ENCODE results near the gene DCTD.

Gene DCTD

DNA sequence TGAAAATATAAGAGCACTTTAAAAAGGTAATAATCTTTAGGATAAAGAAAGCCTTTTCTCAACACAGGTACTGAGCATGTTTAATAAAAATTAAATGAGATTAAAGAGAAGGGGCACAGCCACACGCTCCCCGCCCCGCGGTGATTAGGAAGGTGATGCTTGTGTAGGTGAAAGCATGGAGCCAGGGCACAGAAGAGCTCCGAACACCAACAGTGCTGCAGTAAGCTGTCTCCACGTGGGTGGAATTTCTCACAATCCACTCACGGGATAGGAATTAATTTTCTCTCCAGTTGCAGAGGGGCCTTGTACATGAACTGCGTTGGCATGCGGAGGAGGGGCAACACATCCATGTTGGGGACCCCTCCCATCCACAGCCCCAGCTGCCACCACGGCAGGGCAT, 27.0 kb downstream of the DCTD start:
- no peak for DNase-seq

DNA sequence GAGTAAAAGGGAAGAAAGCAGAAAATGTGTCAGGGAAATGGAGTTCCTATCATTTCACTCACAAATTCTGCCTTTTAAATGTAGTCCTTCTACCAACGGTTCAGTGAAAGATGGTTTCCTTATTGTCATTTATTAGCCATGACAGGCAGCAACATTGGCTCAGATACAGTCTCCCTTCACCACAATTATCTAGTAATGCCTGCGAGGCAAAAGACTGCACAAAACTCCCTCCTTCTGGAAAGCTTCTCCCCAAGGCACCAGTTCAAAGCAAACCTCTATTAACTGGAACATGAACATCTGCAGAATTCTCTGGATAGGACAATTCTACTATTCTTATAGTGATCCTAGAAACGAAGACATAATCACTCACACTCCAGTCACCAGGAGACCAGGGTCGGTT, 28.3 kb downstream of the DCTD start:
- DNase-seq, result no peak

DNA sequence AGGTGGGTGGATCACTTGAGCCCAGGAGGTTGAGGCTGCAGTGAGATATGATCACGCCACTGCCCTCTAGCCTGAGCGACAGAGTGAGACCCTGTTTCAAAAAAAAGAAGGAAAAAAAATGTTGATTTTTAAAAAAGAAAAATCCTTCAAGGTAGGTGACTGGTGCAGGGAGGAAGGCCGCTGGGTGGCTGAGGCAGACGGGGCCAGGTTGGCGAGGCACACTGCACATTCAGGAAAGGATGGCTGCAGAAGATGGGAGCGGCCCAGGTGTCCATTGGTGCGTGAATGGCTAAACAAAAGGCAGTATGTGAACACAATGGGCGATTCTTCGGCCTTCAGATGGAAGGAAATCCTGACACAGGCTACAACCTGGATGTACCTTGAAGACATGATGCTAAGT, 30.4 kb downstream of the DCTD start:
- DNase-seq, result no peak

DNA sequence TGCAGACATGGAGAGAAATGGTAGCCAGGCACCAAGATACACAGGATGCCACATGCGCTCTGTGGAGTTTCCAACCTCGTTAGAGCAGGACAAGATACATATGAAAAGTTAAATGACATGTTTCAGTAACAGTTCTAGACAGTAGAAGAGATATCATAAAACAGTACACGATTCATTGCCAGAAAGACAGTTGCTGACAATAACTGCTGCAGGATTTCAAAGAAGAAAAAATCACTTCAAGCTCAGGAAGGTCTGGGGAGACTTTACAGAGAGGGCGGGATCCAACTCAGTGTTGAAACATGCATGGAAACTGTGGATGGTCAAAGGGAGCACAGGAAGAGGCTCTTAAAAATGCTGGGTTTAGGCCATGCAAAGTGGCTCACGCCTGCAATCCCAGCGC, 31.0 kb downstream of the DCTD start:
- no peak for DNase-seq

DNA sequence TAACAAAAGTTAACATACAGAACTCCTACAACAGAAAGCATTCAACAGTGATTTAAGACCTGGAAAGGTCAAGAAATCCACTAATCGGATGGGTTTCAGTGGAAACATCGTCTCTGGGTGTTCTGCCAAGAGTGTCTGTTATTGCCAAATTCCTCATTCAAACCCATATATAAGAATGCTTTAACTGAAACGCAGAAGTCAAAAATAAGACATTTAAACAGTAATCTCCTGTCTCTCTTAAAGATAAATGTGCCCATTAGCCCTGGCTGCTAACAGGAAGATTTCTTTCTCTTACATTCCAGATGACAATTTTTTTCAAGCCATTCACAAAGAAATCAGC, 31.5 kb downstream of the DCTD start:
- DNase-seq, result no peak

DNA sequence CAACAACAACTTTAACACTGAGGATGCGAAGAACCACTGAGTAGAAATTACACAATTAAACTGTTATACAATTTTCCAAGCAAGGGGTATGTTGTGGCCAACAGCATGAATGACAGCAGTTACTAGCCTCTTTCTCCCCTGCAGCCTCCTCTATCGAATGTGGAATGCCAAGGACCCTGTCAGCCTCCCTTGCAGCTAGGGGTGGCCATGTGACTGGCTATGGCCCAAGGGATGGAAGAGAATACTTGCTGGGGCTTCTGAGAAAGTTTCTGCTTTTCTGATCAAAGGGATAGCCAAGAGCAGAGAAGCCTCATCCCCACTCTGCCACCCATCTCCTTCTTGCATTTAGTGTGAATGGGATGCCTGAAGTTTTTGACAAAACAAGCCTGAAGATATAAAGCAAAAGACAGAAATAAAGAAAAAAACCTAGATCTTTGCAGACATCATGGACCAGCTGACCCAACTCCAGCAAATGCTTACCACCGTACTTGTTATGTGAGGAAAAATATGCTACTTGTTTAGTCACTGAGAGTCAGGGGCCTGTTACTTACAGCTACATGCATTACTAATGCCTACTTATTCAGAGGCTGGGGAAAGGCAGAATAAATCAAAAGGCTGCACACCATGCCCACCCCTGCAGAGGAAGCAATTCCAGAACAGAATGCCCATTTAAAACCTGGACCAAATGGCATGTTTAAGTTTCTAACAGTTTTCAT, 32.0 kb downstream of the DCTD start:
- no peak for DNase-seq

DNA sequence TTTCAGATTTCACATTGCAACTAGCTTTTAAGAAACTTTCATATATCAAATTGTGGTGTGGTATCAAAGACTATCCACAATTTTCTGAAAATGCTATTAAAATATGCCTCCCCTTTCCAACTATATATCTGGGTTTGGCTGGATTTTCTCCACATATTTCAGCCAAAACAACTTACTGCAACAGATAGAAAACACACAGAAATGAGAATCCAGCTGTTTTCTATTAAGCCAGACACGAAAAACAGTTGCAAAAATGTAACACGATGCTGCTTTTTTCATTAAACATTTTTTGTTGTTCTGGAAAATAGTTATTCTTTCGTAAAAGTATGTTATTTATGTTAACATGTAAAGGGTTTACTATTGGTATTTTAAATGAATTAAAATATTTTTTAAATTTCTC, 33.1 kb downstream of the DCTD start:
- DNase-seq, result no peak

DNA sequence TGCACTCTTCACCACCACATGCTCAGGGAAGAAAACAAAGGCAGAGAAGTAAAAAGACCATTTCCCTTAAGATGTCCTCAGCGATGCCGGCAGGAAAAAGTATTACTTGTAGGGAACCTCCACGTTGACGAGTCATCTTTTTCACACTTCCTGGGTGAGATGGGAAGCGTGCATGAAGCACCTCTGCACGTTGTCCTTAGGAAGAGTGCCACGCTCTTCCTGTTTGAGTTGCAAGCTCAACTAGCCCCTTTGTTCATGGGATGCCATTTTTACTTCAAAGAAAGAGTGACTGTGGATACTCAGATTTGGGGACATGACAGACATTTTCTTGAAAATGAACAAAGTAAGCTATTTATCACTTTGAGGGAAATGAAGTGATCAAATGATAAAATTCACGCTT, 33.8 kb downstream of the DCTD start:
- DNase-seq, result no peak

DNA sequence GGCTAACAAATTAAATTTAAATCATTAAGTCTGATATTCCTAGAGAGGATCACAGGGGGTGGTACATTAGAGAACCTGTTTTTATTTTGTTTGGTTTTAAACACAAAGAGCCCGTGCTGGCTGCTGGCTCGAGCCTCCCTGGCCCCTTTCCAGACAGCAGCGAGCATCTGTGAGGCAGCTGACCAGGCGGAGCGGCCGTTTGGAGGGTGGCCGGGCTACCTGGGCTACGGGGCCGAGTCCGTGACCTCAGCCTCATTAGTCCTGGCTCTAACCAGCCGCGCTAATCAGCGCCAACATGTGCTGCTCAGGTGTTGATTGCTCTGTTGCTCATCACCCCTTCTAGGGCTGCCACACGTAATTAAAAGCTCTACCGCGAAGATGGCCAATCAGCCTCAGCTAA, 35.3 kb downstream of the DCTD start:
- no peak for DNase-seq

DNA sequence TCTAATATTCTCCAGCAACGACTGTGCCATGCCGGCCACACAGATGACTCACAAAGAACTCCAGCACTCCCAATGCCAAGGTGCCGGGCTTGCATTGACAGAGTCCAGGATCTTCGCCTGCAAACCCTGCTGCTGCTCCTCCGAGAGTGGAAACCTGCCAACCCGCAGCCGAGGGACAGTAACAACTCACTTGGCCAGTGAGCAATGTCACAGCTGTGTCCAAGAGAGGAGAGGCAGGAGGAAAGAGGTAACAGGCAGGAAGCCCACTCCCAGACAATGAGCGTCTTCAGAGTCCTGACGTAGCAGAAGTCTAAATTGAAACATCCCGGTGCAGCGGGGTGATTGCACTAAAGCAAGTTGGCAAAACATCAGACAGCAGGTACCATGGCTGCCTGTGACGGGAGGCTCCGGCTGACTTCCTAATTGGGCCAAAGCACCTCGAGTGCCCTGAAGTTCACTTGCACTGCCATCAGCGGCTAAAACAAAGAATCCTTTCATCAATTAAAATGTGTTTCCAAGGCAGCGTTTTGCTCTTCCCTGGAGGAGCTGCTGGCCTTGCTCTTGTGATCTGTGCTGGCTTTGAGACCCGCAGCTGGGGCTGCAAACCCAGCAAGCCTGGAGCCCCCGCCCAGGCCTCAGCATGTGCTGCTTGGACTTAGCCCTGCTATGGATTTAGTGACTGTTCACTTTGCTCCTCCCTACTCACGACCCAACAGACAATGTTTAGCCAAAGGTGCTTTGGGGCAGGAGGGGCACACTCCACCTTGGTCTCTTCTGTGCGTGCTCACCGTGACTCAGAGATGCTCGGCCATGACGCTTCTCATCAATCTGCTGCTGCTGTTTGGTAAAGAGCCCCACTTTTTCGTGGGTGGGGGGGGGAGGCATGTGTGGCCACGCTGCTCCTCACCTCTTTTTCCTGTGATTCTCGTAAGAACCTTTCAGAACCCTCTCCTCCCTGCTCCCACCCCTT, 36.5 kb downstream of the DCTD start:
- DNase-seq, result no peak

DNA sequence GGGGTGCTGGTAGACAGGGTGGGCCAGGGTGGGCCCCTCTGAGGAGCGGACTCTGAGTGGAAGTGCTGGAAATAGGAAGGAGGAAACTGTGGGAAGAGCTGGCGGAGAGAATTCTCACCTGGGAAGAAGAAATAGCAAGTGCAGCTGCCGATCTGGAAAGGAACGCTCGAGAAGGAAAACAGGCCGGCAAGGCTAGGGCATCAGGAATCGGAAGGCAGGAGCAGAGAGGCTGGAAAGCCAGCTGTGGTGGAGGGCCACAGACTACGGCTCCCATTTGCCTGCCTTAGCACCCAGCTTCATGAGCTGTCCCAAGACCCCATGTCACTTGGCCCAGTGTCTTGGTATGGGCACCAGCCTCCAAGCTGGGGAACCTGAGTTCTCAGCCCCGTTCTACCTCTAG, 37.3 kb downstream of the DCTD start:
- DNase-seq, result no peak

DNA sequence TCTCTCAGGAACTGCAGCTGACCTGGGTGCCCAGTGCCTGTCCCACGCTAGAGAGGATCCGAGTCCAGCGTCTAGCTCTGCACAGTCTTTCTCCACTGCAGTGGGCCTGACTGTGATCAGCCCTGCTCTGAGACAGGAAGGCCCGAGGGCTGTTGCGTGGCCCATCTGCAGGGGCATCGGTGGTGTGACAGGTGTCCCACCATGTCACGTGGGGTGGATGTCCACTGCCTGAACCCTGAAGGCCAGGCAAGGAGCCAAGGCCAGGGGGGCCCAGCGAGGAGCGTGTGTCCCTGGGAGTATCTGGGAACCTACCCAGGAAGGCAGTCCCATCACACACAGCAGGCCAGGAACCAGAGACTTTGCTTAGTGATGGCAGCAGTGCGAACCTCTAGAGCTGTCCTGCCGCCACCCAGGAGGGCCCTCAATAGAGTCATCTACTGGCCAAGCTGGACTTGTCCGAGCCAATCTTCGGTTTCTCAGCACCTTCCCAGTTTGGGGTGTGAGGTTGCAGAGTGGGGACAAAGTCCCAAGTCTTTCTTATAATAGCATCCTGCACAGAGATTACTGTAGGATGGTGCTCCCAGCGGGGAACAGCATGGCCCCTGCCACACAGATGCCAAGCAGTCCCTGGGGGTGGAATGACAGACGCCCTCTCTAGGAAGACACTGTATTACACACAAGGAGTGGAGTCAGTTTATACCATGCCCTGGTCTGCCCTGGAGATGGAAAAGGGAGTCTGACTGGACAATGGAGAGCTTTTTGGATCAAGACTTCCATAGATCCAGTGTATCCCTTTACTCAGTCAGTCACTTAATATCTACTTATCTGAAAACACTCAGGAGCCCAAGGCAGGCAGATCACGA, 38.3 kb downstream of the DCTD start:
- no peak for DNase-seq

DNA sequence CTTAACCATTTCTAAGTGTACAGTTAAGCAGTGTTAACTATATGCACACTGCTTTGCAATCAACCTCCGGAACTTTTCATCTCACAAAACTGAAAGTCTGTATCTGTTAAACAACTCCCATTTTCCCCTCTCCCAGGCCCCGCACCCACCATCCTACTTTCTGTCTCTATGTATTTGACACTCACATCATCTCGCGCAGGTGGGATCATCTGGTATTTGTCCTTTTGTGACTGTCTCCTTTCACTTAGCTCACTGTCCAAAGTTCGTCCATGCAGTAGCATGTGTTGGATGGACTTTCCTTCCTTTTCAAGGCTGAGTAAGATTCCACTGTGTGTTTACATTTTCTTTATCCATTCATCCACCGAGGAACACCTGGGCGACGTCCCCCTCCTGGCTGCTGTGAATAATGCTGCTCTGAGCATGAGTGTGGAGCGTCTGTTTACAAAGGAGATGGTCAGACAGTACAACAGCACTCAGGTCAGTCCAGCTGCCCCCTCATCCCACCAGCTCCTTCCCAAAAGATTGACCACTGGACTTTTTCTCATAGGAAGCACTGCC, 39.8 kb downstream of the DCTD start:
- DNase-seq, result no peak

DNA sequence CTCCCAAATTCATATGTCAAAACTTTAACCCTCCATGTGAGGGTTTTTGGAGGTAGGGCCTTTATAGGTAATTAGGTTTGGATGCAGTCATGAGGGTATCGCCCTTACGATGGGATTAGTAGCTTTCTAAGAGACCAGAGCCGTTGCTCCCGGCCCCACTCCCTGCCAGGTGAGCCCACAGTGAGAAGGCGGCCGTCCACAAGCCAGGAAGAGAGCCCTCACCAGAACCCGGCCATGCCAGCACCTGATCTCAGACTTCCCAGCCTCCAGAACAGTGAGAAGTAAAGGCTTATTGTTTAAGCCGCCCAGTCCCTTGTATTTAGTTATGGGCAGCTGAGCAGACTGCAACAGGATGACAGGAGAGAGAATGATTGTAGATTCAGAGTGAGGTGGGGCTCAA, 40.8 kb downstream of the DCTD start:
- DNase-seq, result no peak

DNA sequence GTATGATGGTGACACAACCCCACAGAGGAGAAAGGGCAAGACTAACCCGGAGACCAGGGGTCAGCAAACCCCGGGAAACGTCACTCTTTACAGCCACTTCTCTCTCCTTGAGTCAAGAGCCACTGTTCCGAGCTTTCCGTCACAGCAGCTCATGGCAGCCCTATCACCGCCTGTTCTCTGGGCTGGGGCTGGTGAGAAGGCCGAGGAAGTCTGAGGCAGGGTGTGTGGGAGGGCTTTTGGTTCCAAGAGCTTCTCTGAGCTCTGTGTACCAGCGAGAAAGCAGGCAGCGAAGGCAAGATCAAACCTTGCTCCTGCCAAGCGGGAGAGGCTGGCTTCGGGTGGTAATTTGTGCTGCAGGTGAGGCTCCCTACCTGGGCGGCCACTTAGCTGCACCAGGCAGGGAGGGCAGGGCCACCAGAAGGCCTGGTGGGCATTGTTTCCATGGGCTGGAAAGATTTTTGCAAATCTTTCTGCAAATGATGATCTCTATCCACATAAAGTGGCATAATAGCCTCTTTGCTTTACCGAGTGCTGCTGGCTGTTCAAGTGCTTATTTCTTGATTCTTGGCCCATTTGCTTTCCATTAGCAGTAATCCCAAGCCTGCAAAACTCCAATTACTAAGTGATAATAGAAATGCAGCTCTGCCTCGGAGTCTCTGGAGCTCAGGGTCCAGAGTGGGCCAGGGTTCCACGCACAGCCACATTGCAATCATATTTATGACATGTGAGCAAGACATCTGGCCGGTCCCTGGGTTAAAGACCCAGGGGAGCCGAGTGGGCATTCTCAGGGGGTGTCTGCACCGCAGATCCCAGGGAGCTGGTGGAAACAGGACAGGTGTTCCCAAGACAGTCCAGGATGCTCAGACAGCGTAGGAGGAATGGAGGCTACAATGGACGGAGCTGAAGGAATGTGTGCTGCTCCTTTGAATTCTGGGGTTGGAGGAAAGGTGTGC, 41.5 kb downstream of the DCTD start:
- no peak for DNase-seq

DNA sequence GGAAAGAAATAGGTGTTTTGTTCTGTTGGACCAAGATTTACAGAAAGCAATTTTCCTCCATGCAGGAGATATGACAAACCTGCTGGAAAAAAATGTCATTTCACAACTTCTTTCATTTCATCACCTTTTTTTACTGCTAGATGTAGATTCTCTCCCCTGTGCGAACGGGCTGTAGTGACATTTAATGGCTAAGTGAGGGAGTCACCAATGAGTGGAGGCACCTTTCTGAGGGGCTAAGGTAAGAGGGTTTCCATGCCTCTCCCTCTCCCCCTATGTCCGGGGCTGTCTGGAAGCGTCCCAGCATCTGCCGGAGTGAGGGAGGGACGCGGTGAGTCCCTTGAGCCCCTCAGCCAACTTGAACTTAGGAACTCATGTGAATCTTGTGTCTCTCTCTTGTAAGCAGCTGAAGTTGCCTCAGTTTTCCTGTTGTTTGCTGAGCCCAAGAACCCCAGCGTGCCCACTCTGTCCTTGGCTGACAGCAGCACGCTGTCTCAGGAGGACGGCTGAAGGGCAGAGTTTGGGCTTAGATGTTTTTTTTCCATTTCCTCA, 42.3 kb downstream of the DCTD start:
- DNase-seq, result no peak

DNA sequence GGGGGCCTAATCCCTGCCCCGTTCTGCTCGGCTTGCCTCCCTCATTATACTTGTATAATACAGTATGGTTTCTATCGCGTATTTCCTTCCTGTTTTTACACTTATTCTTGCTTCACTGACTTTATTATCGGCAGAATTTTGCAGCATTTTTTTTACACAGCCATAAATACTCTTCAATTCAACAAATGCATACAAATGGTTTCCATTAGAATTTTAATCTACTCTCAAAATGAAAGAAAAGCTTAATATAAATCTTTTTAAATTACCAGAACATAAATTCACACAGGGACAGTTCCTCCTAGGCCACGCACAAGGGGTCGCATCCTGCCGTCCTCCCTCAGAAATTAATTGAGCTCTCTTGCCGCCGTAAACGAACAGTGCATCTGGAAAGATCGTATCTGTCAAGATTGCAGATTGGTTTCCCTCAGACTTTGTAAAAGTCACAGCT, 42.9 kb downstream of the DCTD start:
- DNase-seq, result no peak

DNA sequence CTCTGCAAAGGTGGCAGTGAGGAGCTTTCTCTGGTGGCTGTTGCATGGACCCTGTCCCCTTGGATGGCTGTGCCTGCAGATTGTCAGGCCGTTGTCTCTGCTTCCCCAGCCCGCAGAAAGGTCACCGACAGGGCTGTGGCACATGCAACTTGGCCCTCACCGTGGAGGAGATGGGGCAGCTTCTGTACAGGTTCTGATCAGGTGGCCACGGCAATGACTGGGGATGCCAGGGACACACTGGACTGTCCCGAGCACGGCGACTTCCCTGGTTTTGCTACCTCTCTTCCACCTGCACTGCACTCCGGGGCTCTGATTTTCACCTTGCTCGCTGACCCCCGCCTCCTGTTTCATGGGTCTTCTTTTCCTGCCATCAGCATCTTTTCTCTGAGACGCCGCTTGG, 43.5 kb downstream of the DCTD start:
- no peak for DNase-seq

DNA sequence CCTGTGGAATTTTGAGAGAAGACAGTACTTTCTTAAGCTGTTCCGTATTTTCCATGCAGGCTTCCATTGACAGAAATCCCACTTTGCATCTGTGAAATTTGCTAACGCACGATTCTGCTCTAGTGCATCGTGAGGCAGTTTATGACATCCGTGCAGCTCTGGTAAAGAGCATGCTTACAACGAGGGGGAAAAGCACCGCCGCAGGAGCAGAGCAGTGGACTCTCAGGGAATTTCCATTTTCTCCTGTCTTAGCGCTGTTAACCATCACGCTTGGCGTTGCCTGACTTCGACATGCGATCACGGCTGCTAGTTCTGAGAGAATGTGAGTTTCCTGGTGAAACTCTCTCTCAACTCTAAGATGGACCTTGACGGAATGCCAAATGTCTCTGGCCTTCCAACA, 43.9 kb downstream of the DCTD start:
- no peak for DNase-seq

DNA sequence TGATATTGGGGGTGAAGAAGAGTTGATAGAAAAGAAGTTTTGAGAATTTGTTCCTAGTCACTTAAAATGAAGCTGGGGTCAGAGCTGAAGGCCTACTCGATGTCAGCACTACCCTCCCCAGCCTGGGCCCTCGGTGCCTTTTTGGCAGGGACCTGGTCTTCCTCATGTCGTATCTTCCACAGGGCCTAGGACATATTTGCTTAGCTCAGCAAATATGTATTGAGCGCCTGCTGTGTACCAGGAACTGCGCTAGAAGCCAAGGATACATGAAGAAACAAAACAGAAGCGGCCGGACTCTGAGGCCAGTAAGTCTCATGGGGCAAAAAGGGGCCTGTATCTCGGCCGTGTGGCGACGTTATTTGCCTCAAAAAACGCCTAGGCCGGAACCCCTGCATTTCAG, 44.3 kb downstream of the DCTD start:
- DNase-seq, result no peak

DNA sequence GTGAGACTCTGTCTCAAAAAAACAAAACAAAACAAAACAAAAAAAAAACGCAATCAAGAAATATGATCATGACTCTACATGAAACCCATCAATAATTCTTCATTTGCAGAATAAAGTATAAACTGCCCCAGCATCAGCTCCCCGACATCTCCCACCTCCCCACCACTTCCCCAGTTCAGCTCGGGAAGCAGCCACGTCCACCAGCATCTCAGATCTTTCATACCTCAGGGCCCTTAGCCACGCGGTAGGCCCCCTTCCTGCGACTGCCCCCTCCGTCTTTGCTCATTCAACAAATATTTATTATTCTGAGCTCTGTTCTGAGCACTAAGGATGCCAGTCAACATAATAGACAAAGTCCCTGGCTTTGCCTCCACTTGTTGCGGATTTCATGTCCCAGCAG, 45.6 kb downstream of the DCTD start:
- DNase-seq, result no peak
